AG09319 (cell line): ENCODE data around the gene AGRN.

Source experiments
- DNase-seq: peaks from one replicate; pipeline ENCODE4 v3.0.0-alpha.2; 2010; ENCODE audit warnings: low read depth; ENCODE audit errors: extremely low read depth
- TF ChIP-seq, protein P1 (sequence below): IDR thresholded peaks from 2 replicates; pipeline ENCODE4 v1.5.1; 2011; ENCODE audit warnings: low read depth, mild to moderate bottlenecking, inconsistent platforms, low read length, moderate library complexity

The AGRN gene

DNA sequence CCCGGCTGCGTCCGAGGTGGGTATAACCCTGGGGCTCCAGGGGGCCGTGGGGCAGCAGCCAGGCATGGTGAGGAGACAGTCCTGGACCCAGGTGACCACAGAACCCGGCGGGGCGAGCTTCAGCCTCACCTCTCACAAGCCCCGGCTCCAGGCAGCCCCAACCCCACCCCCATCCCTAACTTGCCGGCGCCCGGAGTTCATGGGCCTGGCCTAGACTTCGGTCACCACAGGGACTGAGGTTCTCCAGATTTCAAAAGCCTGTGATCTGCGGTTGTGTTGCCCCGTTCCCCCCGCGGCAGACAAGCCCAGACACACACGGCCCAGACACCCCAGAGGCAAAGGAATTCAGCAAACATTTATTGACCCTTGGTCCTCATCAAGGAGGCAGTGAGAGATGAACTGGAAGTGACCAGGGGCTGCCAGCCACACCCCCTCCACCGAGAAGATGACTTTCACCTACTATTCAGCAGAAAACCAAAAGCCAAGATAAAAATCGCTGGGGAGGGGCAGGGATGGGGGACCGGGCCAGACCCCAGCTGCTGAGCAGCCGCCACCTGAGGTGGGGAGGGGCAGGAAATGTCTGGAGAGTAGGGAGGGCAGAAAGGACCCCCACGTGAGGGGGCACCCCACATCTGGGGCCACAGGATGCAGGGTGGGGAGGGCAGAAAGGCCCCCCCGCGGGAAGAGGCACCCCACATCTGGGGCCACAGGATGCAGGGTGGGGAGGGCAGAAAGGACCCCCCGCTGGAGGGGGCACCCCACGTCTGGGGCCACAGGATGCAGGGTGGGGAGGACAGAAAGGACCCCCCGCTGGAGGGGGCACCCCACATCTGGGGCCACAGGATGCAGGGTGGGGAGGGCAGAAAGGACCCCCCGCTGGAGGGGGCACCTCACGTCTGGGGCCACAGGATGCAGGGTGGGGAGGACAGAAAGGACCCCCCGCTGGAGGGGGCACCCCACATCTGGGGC is 24.0 kb upstream of the AGRN start:
- DNase-seq: no peak
- TF ChIP-seq, protein P1, sequence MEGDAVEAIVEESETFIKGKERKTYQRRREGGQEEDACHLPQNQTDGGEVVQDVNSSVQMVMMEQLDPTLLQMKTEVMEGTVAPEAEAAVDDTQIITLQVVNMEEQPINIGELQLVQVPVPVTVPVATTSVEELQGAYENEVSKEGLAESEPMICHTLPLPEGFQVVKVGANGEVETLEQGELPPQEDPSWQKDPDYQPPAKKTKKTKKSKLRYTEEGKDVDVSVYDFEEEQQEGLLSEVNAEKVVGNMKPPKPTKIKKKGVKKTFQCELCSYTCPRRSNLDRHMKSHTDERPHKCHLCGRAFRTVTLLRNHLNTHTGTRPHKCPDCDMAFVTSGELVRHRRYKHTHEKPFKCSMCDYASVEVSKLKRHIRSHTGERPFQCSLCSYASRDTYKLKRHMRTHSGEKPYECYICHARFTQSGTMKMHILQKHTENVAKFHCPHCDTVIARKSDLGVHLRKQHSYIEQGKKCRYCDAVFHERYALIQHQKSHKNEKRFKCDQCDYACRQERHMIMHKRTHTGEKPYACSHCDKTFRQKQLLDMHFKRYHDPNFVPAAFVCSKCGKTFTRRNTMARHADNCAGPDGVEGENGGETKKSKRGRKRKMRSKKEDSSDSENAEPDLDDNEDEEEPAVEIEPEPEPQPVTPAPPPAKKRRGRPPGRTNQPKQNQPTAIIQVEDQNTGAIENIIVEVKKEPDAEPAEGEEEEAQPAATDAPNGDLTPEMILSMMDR: no peak

DNA sequence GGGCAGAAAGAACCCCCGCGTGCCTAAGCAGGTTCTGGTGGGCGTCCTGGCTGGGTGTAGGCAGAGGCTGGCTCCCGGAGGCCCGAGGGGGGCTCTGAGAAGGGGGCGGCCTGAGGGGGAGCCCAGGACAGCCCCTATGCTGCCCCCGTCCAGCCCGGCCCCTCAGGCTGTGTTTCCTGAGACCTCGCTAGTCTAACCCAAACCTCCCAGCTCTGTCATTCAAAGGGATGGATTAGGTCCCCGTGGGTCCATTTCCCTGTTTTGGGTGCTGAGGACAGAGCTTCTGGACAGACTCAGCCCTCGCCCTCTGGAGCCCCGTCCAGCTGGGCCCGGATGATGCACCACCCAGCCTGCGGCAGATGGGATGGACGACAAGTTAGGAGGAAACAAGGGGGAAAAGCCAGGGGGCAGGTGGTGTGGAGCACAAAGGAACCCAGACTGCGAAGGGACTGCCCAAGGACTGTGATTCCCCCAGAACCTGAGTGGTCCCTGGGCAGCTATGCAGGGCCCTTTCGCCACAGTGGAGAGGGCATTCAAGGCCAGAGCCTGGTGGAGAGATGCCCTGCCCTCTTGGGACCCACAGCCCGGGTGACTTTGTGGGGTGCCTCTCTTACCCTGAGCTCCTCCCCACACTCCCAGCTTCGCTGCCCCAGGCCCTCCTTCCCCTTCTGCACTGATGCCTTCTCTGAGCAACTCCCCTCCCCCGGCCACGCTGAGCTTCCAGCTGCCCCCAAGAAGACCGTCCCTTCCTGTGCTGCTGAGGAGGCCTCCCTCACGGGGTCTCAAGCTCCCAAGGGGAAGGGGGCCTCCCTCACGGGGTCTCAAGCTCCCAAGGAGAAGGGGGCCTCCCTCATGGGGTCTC is 22.8 kb upstream of the AGRN start:
- DNase-seq: no peak
- TF ChIP-seq, protein P1: no peak

- TF ChIP-seq, protein P1: no peak
- DNase-seq: no peak
Measured at GRCh38 chr1:997713-997992, 22.3 kb upstream of the AGRN start.

DNA sequence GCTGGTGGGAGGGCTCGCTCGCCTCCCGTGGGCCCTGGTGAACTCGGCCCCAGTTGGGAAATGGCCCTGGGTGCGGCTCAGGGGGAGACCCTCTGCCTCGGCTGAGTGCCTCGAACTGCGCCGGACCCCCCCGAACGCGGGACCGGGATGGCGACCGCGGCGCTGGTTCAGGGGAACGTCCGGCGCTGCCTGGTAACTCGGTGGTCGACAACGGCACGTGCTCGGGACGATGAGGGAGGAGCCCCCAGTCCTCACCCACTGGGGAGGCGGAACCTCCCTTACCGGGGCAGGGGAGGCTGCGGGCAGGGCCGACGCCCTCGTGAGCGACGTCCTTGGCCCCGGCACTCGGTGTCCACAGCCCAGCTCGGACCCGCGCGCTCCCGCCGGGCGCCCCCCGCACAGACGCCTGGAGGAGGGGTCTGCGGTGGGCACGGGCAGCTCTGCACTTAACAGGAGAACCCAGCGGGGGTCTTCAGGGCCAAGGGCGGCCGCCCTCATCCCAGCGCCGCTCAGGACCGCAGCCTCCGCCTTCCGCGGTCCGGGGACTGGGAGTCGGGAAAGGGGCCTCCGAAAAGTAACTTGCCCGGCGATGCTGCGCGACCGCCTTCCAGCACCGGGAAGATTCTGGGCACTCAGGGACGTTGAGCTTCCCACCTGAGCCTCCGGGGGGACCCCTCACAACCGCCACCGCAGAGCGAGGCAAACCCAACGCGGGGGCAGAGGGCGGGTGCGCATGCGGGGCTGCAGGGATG is 21.8 kb upstream of the AGRN start:
- DNase-seq: no peak
- TF ChIP-seq, protein P1: no peak

DNA sequence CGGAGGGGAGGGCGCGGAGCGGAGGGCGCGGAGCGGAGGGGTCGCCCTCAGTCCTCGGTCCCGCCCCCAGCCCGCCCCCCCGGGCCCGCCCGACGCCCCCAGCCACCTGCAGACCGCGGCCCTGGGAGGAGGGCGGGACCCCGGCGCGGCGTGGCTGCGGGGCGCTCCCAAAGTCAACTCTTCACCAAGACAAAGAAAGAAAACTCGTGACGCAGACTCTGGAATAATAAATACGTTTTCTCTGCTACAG is 21.2 kb upstream of the AGRN start:
- TF ChIP-seq, protein P1: no peak
- no peak for DNase-seq

DNA sequence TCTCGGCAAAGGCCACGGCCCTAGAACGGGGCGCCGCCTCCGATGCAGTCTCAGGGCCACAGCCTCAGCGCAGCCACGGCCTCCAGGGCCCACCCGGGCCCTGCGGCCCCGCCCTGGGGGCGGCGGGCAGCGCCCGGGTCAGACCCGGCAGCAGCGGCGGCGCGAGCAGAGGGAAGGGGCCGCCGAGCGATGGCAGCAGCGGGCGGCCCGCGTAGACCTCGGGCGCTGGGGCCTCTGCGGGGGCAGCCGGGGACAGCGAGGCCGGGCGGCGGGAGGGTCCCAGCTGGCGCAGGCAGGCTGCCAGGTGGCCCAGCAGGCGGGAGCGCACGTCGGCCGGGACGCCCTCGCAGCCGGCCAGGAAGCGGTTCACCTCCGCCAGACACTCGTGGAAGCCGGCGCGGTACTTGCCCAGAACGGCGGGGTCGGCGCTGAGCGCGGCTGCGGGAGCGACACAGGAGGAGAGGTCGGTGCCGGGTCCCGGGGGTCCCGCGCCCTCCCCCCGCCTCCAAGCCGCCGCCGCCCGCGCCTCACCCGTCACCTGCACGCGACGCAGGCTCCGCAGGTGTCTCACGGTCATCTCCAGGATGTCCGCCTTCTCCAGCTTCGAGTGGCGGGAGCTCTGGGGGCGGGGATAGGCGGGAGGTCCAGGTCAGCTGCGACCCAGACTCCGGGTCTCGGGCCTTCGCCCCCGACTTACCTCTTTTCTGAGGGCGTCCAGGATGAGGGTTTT is 20.8 kb upstream of the AGRN start:
- no peak for DNase-seq
- TF ChIP-seq, protein P1: no peak
